ENCODE data around the gene DLG2. TPM values are rescaled to one million over a fixed set of nuclear protein-coding genes. Genes with fewer than 3 reads are reported as not detected.

DLG2 gene
- total and polyA plus RNA-seq, 7 donors, result 0.23 to 5.3 (median 3.4) TPM

DNA sequence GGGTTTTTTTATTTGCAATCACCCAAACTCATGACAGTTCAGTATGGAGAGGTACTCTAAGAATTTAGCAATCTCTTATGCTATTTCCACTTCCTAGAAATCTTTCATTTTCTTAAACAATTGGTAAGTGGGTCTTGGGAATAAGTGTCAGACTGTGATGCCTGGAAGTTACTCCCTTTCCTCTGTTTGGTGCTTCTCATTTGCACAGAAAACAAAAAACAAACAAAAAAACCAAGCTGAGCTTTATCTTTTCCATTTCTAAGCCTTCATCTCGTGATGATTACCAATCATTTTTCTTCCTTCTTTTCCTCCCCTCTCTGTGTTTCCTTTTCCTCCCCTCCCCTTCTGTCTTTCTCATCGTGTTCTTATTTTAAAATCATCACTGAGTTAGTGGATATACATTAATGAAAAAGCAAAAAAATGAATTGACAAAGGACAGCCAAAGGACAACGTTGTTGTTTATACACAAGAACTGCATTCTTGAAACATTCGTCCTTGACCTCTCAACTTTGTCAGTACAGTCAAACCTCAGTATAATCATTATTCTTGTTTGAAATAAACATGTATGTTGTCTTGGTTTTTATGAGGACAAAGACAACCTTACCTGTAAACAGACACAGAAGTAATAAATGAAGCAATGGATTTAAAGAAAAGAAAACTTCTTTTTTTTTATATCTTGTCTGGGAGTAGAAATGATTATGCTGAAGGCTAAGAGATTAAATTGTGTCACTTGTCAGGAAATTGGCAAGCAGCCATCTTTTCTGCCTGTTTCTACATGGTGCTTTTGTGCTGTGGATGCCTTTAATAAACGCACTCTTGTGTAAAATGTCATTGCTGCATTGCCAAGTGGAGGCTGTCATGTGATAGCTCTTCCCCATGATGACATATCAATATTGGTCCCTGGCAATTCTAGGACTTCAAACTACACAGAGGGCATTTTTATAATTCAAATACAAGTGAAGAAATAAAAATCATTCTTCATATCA is 1537.8 kb downstream of the DLG2 start:
- no peaks in the 10 kb centered on the region for H3K9me3 ChIP-seq
- no peak overlapping the region for H3K27ac ChIP-seq
- intact Hi-C loops (cut with DNase I), result no loop called here
- ATAC-seq (no peak), DNase-seq (no peak)
- no peaks in the 10 kb centered on the region for H3K4me1 ChIP-seq
- 41 to 49% (median 42%) methylated on average over 5 of the region's 5 CpGs for WGBS, 3 donors
- TF ChIP-seq, protein P1, sequence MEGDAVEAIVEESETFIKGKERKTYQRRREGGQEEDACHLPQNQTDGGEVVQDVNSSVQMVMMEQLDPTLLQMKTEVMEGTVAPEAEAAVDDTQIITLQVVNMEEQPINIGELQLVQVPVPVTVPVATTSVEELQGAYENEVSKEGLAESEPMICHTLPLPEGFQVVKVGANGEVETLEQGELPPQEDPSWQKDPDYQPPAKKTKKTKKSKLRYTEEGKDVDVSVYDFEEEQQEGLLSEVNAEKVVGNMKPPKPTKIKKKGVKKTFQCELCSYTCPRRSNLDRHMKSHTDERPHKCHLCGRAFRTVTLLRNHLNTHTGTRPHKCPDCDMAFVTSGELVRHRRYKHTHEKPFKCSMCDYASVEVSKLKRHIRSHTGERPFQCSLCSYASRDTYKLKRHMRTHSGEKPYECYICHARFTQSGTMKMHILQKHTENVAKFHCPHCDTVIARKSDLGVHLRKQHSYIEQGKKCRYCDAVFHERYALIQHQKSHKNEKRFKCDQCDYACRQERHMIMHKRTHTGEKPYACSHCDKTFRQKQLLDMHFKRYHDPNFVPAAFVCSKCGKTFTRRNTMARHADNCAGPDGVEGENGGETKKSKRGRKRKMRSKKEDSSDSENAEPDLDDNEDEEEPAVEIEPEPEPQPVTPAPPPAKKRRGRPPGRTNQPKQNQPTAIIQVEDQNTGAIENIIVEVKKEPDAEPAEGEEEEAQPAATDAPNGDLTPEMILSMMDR (IDR thresholded peaks at IDR 0.05), result no peak
- no peak overlapping the region for H3K4me3 ChIP-seq
- no peaks in the 10 kb centered on the region for H3K36me3 ChIP-seq (ENCODE audit: insufficient read depth in 1 of 2, low read depth in 1 of 2)
- H3K27me3 ChIP-seq (ENCODE audit: insufficient read depth in 3 of 3, low read length in 2 of 3), result no peaks in the 10 kb centered on the region

DNA sequence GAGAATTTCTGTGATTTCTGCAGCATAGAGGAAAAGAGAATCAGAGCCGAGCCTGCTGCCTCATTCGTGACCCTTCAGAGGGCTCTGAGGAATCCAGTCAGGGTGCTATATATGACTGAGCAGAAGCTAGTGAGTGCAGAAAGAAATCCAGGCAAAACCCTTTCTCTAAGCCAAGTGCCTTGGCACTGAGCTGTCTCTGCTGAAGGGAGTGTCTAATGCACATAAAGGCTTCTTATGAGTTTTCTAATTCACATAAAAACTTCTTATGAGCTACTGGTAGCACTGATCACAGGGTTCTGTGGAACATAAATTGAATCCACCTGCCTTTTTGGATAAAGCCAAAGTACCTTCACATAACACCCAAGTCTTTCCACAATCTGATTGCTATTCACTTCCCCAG is 1555.3 kb downstream of the DLG2 start:
- H3K4me3 ChIP-seq, result no peak overlapping the region
- H3K4me1 ChIP-seq, result no peaks in the 10 kb centered on the region
- H3K36me3 ChIP-seq (ENCODE audit: insufficient read depth in 1 of 2, low read depth in 1 of 2), result no peaks in the 10 kb centered on the region
- DNase-seq (no peak), ATAC-seq (no peak)
- intact Hi-C loops (cut with DNase I), result no loop called here
- TF ChIP-seq, protein P1 (IDR thresholded peaks at IDR 0.05), result no peak
- H3K27me3 ChIP-seq (ENCODE audit: insufficient read depth in 3 of 3, low read length in 2 of 3), result no peaks in the 10 kb centered on the region
- no peak overlapping the region for H3K27ac ChIP-seq
- no peaks in the 10 kb centered on the region for H3K9me3 ChIP-seq
- 77 to 89% (median 88%) methylated on average over 2 of the region's 2 CpGs for WGBS, 3 donors

DNA sequence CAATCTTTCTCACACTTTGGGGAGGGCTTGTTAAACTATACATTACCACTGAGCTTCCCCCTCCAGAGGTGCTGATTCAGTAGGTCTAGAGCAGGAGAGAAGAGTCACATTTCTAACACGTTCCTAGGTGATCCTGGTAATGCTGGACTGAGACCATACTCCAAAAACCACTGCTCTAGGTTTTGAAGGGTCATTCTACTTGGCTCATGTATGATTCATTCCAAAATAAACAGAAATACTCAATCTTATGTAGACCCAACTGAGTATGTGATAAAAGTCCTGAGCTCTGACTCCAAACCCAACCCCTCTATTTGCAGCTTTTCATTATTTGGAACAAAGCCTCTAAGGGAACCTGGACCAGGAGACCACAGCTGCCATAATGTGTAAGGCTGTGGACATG is 1558.1 kb downstream of the DLG2 start:
- no peak overlapping the region for H3K27ac ChIP-seq
- no peaks in the 10 kb centered on the region for H3K36me3 ChIP-seq (ENCODE audit: insufficient read depth in 1 of 2, low read depth in 1 of 2)
- intact Hi-C loops (cut with DNase I), result no loop called here
- no peak for DNase-seq
- 61 to 78% (median 73%) methylated on average over 1 of the region's 1 CpG for WGBS, 3 donors
- no peaks in the 10 kb centered on the region for H3K4me1 ChIP-seq
- H3K9me3 ChIP-seq, result no peaks in the 10 kb centered on the region
- no peak overlapping the region for H3K4me3 ChIP-seq
- ATAC-seq, result no peak
- H3K27me3 ChIP-seq (ENCODE audit: insufficient read depth in 3 of 3, low read length in 2 of 3), result no peaks in the 10 kb centered on the region
- TF ChIP-seq, protein P1 (IDR thresholded peaks at IDR 0.05), result no peak

DNA sequence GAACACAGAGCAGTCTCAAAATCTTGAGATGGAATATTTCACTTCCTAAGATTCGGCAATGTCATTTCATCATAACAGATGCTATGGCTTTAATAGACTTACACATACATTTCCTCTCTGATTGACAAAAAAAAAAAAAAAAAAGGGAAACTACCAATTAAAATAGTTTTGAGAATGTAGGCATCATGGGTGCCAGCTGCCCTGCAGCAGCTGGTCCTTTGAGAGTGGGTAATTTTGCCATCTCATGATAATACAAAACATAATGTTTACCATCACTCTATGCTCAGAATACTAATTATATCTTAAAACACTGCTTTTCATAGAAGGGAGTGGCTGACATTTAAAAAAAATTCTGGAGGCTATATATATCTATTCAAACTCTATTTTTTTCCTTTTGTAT is 1565.4 kb downstream of the DLG2 start:
- Histone ChIP-seq H3K9me3 (no peaks in the 10 kb centered on the region), H3K4me1 (no peaks in the 10 kb centered on the region), H3K27me3 (ENCODE audit: insufficient read depth in 3 of 3, low read length in 2 of 3) (no peaks in the 10 kb centered on the region), H3K4me3 (no peak overlapping the region), H3K27ac (no peak overlapping the region), H3K36me3 (ENCODE audit: insufficient read depth in 1 of 2, low read depth in 1 of 2) (no peaks in the 10 kb centered on the region)
- intact Hi-C loops (cut with DNase I), result no loop called here
- DNase-seq (no peak), ATAC-seq (no peak)
- TF ChIP-seq, protein P1 (IDR thresholded peaks at IDR 0.05), result no peak
- 72 to 85% (median 81%) methylated on average over 1 of the region's 1 CpG for WGBS, 3 donors
